MM.1S (cell line): ENCODE measurements around the gene IGFBP1.
A peak's percentile ranks its signal among the peaks of the same experiment; 100 is the strongest.

Experiments
- EZH2 ChIP-seq: fragments of 300-600 bp; sonication (generic); optimal IDR thresholded peaks from 2 replicates; pipeline ENCODE3; 2017; ENCODE audit warnings: low read depth, mild to moderate bottlenecking, antibody characterized with exemption, low read length, mixed read lengths
- TF ChIP-seq, protein P1 (sequence below): fragments of 300-600 bp; sonication (generic); IDR thresholded peaks from 2 replicates; pipeline ENCODE4 v1.5.1; 2016; ENCODE audit warnings: antibody characterized with exemption, low read length, mixed read lengths

- TF ChIP-seq, protein P1, sequence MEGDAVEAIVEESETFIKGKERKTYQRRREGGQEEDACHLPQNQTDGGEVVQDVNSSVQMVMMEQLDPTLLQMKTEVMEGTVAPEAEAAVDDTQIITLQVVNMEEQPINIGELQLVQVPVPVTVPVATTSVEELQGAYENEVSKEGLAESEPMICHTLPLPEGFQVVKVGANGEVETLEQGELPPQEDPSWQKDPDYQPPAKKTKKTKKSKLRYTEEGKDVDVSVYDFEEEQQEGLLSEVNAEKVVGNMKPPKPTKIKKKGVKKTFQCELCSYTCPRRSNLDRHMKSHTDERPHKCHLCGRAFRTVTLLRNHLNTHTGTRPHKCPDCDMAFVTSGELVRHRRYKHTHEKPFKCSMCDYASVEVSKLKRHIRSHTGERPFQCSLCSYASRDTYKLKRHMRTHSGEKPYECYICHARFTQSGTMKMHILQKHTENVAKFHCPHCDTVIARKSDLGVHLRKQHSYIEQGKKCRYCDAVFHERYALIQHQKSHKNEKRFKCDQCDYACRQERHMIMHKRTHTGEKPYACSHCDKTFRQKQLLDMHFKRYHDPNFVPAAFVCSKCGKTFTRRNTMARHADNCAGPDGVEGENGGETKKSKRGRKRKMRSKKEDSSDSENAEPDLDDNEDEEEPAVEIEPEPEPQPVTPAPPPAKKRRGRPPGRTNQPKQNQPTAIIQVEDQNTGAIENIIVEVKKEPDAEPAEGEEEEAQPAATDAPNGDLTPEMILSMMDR: peak; percentile 94
- TF ChIP-seq EZH2: no peak
Observed at GRCh38 chr7:45923290-45923689, 35.0 kb downstream of the IGFBP1 start.
